ENCODE measurements around the gene UBAC2. TPM values are rescaled to one million over a fixed set of nuclear protein-coding genes. Genes with fewer than 3 reads are reported as not detected.

The UBAC2 gene
- total RNA-seq, 4 donors from 2014 or later: 41.8 to 51.0 (median 45.5) TPM

DNA sequence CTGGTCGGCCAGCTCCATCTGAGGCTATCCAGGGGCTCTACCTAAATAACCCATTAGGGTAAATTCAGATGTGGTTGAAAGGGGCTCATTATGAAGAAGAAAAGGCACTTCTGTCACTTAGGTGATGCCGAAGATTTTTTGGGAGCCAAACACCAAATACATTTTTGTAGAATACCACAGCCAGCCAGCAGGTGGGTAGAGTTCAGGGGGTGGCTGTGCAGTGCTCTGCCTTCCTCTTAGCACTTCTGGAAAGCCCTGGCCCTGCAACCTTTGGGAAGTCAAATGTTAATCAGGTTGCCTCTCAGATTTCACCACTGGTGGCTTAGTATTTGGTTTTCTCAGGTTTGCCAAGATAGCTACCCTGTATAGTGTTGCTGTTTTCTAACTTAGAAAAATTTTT lies 76.1 kb downstream of the UBAC2 start:
- DNase-seq (ENCODE audit: low spot score) (no peak), ATAC-seq (ENCODE audit: low FRiP score) (no peak)
- TF ChIP-seq, protein P1, sequence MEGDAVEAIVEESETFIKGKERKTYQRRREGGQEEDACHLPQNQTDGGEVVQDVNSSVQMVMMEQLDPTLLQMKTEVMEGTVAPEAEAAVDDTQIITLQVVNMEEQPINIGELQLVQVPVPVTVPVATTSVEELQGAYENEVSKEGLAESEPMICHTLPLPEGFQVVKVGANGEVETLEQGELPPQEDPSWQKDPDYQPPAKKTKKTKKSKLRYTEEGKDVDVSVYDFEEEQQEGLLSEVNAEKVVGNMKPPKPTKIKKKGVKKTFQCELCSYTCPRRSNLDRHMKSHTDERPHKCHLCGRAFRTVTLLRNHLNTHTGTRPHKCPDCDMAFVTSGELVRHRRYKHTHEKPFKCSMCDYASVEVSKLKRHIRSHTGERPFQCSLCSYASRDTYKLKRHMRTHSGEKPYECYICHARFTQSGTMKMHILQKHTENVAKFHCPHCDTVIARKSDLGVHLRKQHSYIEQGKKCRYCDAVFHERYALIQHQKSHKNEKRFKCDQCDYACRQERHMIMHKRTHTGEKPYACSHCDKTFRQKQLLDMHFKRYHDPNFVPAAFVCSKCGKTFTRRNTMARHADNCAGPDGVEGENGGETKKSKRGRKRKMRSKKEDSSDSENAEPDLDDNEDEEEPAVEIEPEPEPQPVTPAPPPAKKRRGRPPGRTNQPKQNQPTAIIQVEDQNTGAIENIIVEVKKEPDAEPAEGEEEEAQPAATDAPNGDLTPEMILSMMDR (IDR thresholded peaks at IDR 0.05): no peak

DNA sequence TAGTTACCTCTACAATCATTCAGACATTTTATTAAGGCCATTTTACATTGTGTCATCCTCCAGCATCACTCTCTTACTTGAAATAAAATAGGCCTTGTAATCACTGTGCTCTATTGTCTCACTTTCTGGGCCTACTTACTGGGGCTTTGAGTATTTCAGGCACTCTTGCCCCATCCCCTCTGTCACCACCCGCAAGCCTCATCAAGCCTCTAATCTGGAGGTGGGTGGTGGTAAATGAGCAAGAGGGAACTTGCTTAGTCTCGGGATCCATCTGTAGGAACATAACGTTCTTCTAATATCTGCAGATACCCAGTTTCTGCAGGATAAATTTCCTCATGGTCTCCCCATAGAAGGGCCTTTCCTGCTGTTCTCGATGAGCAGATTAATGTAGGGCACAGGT lies 77.0 kb downstream of the UBAC2 start:
- TF ChIP-seq, protein P1 (IDR thresholded peaks at IDR 0.05): no peak
- ATAC-seq (ENCODE audit: low FRiP score) (no peak), DNase-seq (ENCODE audit: low spot score) (no peak)

DNA sequence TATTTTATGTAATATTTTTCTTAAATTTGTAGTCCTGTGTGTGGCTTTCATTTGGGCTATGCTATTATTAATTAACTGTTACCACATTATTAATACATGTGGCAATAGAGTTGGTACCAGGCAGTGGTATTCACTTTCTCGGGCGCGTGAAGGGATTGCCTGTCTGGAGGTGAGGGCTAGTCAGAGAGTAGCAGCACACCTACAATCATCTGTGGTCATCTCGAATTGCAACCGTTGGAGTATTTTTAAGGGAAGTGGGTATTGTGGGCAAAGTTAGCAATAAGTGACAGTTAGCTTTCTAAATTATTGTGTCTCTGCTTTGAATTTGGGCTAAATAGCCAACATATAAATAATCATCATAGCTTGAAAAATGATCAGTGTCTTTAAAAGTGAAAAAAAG lies 77.5 kb downstream of the UBAC2 start:
- no peak for DNase-seq (ENCODE audit: low spot score)
- ATAC-seq (ENCODE audit: low FRiP score): no peak
- TF ChIP-seq, protein P1 (IDR thresholded peaks at IDR 0.05): no peak

DNA sequence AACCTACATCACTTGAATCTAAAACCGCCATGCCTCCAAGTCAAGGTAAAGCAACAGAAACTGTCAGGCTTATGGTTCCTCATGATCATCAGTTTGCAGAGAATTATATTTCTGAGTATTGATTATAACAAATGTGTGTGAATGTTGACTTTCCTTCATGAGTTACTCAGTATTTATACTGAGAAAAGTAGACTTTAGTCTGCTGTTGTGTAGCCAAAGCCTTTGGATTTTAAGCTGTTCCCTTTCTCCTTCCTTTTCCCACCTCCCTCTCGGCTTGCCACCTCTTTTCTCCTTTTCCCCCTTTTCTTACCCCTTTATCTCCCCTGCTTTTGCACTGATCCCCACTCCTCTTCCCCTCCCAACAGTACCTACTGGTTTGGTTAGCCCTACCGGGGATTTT lies 78.2 kb downstream of the UBAC2 start:
- TF ChIP-seq, protein P1 (IDR thresholded peaks at IDR 0.05): no peak
- ATAC-seq (ENCODE audit: low FRiP score) (no peak), DNase-seq (ENCODE audit: low spot score) (no peak)

DNA sequence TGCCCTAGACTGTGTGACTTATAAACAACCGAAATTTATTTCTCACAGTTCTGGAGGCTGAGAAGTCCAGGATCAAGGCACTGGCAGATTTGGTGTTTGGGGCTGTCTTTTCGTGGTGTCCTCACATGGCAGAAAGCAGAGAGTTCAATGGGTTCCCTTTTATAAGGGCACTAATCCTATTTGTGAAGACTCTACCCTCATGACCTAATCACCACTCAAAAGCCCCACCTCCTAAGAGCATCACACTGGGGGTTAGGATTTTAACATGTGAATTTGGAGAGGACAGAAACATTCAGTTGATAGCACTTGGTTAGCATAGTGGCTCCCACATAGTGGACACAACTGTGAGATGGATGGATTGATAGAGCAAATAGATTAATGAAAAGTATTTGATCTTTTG lies 79.0 kb downstream of the UBAC2 start:
- no peak for DNase-seq (ENCODE audit: low spot score)
- TF ChIP-seq, protein P1 (IDR thresholded peaks at IDR 0.05): no peak
- ATAC-seq (ENCODE audit: low FRiP score): no peak

DNA sequence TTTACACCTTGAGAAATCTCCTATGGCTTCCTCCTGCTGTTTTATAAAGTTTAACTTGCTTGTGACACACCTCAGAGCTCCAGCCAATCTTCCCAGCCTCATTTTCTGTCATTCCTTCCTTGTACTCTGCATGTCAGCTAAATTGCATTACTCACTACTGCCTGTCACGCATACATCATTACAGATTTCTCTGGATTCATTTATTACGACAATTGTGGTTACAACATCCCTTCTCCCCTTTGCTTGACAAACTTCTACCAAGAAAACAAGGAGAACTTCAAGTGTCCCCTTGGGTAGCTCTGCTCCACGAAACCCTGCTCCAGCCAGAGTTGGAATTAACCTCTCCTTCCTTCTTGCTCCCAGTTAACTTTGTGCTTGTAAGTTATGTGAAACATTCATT lies 79.5 kb downstream of the UBAC2 start:
- DNase-seq (ENCODE audit: low spot score) (no peak), ATAC-seq (ENCODE audit: low FRiP score) (no peak)
- TF ChIP-seq, protein P1 (IDR thresholded peaks at IDR 0.05): no peak

DNA sequence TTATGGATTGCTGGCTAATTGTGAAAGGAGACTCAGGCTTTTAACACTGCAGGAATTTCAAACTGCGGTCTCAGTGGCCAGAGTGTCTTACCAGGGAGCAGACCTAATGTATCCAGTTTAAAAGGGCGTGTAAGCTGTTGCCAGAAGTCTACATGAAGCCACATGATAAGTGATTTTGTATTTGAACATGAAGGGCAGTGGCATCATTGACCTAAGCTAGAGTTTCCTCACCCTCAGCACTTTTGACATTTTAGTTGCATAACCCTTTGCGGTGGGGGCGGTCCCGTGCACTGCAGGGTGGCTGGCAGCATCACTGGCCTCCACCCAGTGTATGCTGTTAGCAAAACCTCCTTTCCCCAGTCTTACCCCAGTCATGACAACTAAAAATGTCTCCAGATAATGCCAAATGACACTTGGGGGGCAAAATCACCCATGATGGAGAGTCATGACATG lies 81.2 kb downstream of the UBAC2 start:
- TF ChIP-seq, protein P1 (IDR thresholded peaks at IDR 0.05): no peak
- no peak for DNase-seq (ENCODE audit: low spot score)
- ATAC-seq (ENCODE audit: low FRiP score): peak; percentile 65

All from omental fat pad (tissue), 4 donors.